Measurements from ENCODE around the gene VCAN.

The VCAN gene

DNA sequence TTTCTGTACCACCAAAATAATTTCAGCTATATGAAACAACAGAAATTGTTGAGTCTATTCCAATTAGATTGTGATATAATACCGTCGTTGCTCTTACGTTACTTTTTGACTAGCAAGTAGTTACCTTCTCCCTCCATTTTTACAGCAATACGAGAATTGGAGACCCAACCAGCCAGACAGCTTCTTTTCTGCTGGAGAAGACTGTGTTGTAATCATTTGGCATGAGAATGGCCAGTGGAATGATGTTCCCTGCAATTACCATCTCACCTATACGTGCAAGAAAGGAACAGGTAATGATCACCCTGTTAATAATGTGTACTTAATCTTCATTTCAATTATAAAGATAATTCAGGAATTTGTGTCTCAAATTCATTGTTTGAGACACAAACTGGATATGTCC lies 100.7 kb downstream of the VCAN start:
- no peak for DNase-seq

DNA sequence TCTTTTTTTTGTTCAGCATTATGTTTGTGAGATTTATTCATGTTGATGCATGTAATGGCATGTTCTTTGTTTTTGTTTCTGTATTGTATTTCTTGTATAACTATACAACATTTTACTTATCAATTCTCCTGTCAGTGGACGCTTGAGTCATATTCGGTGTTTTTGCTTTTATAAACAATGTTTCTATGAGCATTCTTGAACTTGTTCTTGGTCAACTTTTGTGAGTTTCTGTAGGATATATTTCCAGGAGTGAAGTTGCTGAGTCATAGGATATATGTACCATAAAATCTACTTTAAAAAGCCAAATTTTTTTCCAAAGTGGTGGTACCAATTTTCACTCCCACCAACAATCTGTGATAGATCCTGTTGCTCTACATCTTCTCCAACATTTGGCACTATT lies 104.8 kb downstream of the VCAN start:
- no peak for DNase-seq

DNA sequence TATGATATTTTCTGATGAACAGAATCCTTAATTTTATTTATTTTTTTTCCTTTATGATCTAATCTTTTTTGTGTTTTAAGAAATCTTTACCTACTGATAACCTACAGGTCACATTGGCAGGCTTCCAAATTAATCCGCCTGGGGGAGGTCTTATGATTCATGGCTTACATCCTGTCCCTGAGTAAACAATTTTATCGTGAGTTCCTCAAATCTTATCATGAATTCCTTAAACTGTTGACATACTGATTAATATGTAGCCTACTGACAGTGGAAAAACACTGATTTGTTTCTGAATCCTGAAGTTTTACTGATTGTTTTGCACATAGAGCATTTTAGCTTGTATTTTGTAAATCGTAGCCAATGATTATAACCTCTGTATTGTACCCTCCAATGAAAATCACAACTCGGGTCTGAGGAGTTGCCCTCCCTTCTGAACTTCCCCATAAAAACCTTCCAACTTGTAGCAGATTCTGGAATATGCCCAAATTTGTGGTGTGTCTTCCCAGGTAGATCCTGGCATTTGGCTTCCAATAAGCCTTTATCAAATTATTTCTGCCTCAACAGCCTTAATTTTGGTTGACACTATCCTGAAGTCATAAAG lies 105.6 kb downstream of the VCAN start:
- no peak for DNase-seq

DNA sequence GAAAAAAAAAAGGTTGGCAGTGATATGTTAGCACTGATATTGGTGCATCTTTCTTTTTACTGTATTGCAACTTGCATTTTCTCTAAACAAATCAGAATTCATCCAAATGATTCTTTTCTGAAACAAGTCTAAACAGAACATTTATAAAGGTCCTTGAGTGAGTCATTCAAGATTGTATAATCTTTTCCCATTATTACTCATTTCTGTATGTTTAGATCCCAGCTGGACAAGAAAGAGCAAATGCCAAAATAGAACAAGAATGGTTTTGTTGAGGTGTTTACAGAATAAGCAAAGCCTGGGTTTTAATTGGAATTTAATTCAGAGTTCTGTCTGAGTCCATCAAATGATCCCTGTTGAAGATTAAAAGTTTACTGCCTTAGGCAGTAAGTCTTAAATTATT lies 112.3 kb downstream of the VCAN start:
- DNase-seq = no peak

DNA sequence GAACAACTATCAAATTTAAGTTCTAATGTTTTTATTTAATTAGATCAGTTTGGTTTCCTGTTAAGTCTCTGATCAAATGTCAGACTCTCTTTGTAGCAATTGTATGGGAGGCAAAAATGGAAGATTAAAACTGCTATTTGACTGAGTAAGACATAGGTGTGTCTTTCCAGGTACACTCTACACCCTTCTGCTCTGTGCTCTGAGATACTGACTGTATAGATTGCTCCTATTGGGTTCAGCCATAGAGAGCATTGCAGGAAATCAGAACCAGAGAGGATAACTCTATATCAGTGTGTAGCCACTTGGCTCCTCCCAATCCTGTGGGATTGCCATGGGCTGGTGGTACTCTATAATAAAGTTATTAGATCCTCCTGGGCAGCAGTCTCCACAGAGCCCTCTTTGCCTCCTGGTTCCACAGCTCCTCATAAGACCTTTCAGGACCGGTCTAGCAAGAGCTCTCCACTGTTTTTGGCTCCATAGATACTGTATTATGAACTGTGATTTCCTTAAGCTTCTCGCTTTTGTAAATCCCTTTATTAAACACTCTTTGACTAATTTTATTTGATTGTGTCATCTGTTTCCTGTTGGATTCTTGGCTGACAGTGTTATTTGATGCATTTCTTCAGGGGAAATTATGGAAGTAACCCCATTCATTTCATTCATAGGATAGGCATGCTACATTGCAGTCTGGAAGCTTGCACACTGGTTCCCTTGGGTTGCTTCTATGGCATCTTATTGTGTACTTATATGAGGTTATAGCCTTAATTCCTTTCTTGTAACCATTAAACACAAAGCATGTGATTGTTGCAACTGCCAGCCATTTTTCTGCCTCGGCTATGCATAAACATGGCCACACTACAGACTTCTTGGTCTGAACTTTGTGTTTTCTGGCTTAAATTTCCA lies 115.6 kb downstream of the VCAN start:
- DNase-seq = no peak

- no peak for DNase-seq
Observed at GRCh38 chr5:83589786-83590185, 118.2 kb downstream of the VCAN start.

DNA sequence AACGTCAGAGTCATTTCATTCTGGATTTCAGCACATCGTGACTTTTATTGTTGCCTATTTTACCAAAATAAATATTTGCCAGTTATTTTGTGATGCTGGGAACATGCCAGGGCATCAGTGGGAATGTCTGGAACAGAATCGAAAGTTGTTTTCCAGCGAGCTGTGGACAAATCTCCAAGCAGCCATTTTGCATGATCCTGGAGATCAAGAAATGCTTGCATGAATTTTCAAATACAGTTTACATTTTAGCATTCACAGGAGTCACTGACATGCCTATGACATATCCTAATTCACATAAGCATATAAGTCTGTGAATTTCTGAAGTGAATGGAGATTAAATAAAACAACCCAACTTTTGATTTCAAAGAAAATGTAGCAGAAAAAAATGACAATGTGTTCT lies 119.4 kb downstream of the VCAN start:
- DNase-seq = no peak

GRCh38 chr5:83595217-83595616 lies 123.7 kb downstream of the VCAN start:
- no peak for DNase-seq

DNA sequence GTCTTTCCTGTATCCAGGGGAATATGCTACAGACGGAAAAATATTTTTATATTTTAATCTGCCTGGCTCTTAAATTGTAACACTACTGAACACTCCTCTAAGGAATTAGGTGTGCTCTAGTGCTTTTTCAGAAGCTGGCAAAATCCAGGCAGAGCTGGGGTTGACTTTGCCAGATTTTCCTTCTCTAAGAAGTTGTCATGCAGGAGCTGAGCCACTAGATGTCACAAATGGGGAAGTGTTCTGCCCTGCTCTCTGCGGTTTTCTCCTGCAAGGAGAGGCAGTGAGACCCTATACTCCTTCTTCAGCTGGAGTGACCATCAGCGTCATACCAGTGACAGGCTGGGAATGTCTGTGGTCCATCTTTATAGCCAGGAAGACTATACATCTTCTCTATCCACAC lies 136.6 kb downstream of the VCAN start:
- no peak for DNase-seq

- DNase-seq = no peak
Observed at GRCh38 chr5:83614841-83615240, 143.3 kb downstream of the VCAN start.

DNA sequence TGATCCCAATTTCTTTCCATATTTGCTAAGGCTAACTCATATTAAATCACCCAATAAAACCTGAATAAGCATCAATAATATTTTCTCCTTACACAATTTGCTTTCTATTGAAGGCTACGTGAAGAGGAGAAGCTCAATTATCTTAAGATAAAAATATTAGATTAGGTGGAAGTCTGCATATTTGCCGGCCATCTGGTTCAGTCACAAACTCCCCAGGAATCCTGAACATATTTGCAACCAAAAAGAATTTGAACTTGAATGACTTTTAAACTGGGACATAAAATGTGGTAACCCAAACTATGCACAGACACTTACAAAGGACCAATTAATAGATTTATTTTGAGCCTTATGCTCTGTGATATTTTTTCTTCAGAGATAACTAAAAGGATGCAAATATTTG lies 156.8 kb downstream of the VCAN start:
- DNase-seq = no peak
